ENCODE measurements around the gene ZNF805.

ZNF805 gene

GRCh38 chr19:57210381-57210780, 30.1 kb upstream of the ZNF805 start:
- no peak for DNase-seq (ENCODE audit: low spot score)
- TF ChIP-seq CTCF (IDR thresholded peaks at IDR 0.05; ENCODE audit: extremely low read depth, insufficient read depth, missing control alignments) = no peak
- in situ Hi-C loops (cut with MboI; ENCODE audit: low pct_unique_long_range_greater_than_20kb, low sequenced_read_pairs, unreplicated experiment) = no loop called here

GRCh38 chr19:57212109-57212508, 28.3 kb upstream of the ZNF805 start:
- no peak for TF ChIP-seq CTCF (IDR thresholded peaks at IDR 0.05; ENCODE audit: extremely low read depth, insufficient read depth, missing control alignments)
- DNase-seq (ENCODE audit: low spot score) = no peak
- in situ Hi-C loops (cut with MboI; ENCODE audit: low pct_unique_long_range_greater_than_20kb, low sequenced_read_pairs, unreplicated experiment) = no loop called here

GRCh38 chr19:57227502-57227901, 12.9 kb upstream of the ZNF805 start:
- in situ Hi-C loops (cut with MboI; ENCODE audit: low pct_unique_long_range_greater_than_20kb, low sequenced_read_pairs, unreplicated experiment) = no loop called here
- TF ChIP-seq CTCF (IDR thresholded peaks at IDR 0.05; ENCODE audit: extremely low read depth, insufficient read depth, missing control alignments) = no peak
- no peak for DNase-seq (ENCODE audit: low spot score)

DNA sequence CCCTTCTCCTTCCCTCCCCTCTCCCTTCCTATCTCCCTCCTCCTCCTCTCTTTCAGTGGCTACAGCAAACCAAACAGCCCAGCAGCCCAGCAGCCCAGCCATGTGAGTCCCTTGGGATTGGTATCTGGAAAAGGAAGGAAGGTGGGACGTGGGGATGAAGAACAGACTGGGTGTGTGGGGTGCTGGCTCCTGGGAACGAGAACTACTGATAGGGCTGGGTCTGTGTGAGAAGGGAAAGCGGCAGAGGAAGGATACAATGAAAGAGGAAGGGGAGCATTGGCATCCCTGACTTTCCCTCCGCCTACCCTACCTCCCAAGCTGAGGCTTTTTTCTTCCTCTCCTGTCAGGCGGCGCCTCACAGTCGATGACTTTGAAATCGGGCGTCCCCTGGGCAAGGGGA, 8.7 kb upstream of the ZNF805 start:
- no peak for TF ChIP-seq CTCF (IDR thresholded peaks at IDR 0.05; ENCODE audit: extremely low read depth, insufficient read depth, missing control alignments)
- no peak for DNase-seq (ENCODE audit: low spot score)
- in situ Hi-C loops (cut with MboI; ENCODE audit: low pct_unique_long_range_greater_than_20kb, low sequenced_read_pairs, unreplicated experiment) = no loop called here

GRCh38 chr19:57233207-57233606, 7.2 kb upstream of the ZNF805 start:
- TF ChIP-seq CTCF (IDR thresholded peaks at IDR 0.05; ENCODE audit: extremely low read depth, insufficient read depth, missing control alignments) = no peak
- no peak for DNase-seq (ENCODE audit: low spot score)
- in situ Hi-C loops (cut with MboI; ENCODE audit: low pct_unique_long_range_greater_than_20kb, low sequenced_read_pairs, unreplicated experiment) = no loop called here

- TF ChIP-seq CTCF (IDR thresholded peaks at IDR 0.05; ENCODE audit: extremely low read depth, insufficient read depth, missing control alignments) = no peak
- in situ Hi-C loops (cut with MboI; ENCODE audit: low pct_unique_long_range_greater_than_20kb, low sequenced_read_pairs, unreplicated experiment) = no loop called here
- DNase-seq (ENCODE audit: low spot score) = no peak
Measured at GRCh38 chr19:57239982-57240310, 486 bp upstream of the ZNF805 start.

DNA sequence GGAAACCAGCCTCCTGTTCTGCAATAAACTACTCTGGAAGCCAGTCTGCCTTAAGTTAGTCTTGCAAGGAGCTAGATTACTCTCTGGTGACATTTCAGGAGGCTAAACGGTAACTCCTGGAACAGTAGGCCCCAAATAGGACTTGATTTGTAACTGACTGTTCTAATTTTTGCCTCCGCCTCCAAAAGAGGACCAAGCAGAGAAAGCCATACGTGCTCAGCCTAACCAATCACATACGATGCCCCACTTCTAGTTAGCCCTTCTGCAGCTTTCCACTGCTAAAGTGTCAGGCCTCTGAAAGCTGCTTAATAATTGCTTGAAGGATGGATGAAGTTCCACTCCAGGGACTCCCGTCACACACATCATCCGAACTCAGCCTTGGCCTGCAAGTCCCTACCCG, 744 bp downstream of the ZNF805 start:
- peak; percentile 22 for DNase-seq (ENCODE audit: low spot score)
- in situ Hi-C loops (cut with MboI; ENCODE audit: low pct_unique_long_range_greater_than_20kb, low sequenced_read_pairs, unreplicated experiment) = no loop called here
- no peak for TF ChIP-seq CTCF (IDR thresholded peaks at IDR 0.05; ENCODE audit: extremely low read depth, insufficient read depth, missing control alignments)

Measured in GM13977 (cell line).